Measurements from ENCODE around the gene EEF2KMT.

- TF ChIP-seq CTCF (IDR thresholded peaks at IDR 0.05; ENCODE audit: extremely low read depth in 1 of 2, insufficient read depth in 1 of 2, low read depth in 1 of 2, low read length in 2 of 2) (no peak), POLR2A (IDR thresholded peaks at IDR 0.05; ENCODE audit: low read depth, low read length) (no peak), EZH2 (IDR thresholded peaks at IDR 0.05; ENCODE audit: borderline replicate concordance, low read depth, low read length, severe bottlenecking) (no peak), POLR2AphosphoS5 (IDR thresholded peaks at IDR 0.05; ENCODE audit: insufficient read depth, low read depth, low read length) (no peak), JUN (IDR thresholded peaks at IDR 0.05; ENCODE audit: borderline replicate concordance, insufficient read depth, insufficient read length, low read depth) (no peak), FOS (IDR thresholded peaks at IDR 0.05; ENCODE audit: borderline replicate concordance, insufficient read depth, low read length) (no peak), MAX (IDR thresholded peaks at IDR 0.05; ENCODE audit: insufficient read depth, insufficient read length) (no peak), MYC (IDR thresholded peaks at IDR 0.05; ENCODE audit: low read depth, low read length) (no peak)
Measured at GRCh38 chr16:5071341-5071680, 26.3 kb downstream of the EEF2KMT start.

Data from endothelial cell of umbilical vein (primary cell).